Naive thymus-derived CD4-positive, alpha-beta T cell (primary cell): ENCODE results near the gene FHIT. TPM values are rescaled to one million over a fixed set of nuclear protein-coding genes. Genes with fewer than 3 reads are reported as not detected.

Experiments used
- ATAC-seq: fragments of 150-1000 bp; cut with Tn5 transposase; 2 replicates; pipeline ENCODE4 v1.10.0; 2021; ENCODE audit warnings: mild to moderate bottlenecking, moderate library complexity
- CTCF ChIA-PET: fragments of 350-600 bp; sonication (Branson Sonifier 250); formaldehyde crosslinking; loops from one replicate; lab custom pipeline; 2021; ENCODE audit warnings: antibody characterized with exemption; lab: Charles Lee
- POLR2A ChIA-PET: fragments of 350-600 bp; sonication (Branson Sonifier 250); formaldehyde crosslinking; loops from one replicate; lab custom pipeline; 2021; ENCODE audit warnings: antibody characterized with exemption, inconsistent platforms; lab: Charles Lee
- DNase-seq, 9 donors: peaks; one replicate each; pipeline versions ENCODE4 v3.0.0 to v3.0.0-alpha.2; 2020 to 2022; ENCODE audit warnings: mixed read lengths in 1 of 9
- H3K27ac ChIP-seq: one replicate; pipeline ENCODE4 v1.7.0; 2013; ENCODE audit warnings: mild to moderate bottlenecking, low read depth, low read length, moderate library complexity
- H3K27me3 ChIP-seq, 2 donors: one replicate each; pipeline ENCODE4 v1.7.0; 2013; ENCODE audit warnings: low read length in 2 of 2, mild to moderate bottlenecking in 2 of 2, moderate library complexity in 2 of 2; ENCODE audit not compliant: control insufficient read depth in 2 of 2, insufficient read depth in 2 of 2
- H3K36me3 ChIP-seq, 3 experiments: 1 replicate in 2 of 3; 2 replicates in 1 of 3; pipeline ENCODE4 v1.7.0; 2013; ENCODE audit warnings: low read length in 3 of 3, mild to moderate bottlenecking in 3 of 3, moderate library complexity in 1 of 3; ENCODE audit not compliant: insufficient read depth in 3 of 3, control insufficient read depth in 2 of 3
- H3K4me1 ChIP-seq, 2 donors: one replicate each; pipeline ENCODE4 v1.7.0; 2013; ENCODE audit warnings: low read length in 2 of 2, mild to moderate bottlenecking in 2 of 2, moderate library complexity in 1 of 2; ENCODE audit not compliant: control insufficient read depth in 2 of 2, insufficient read depth in 2 of 2
- H3K4me3 ChIP-seq: 2 replicates; pipeline ENCODE4 v1.7.0; 2013; ENCODE audit warnings: mild to moderate bottlenecking, low read length
- H3K9me3 ChIP-seq, 3 experiments: 1 replicate in 2 of 3; 2 replicates in 1 of 3; pipeline ENCODE4 v1.7.0; 2013; ENCODE audit warnings: low read length in 3 of 3; ENCODE audit not compliant: control insufficient read depth in 2 of 3
- H3K27ac Mint-ChIP-seq, 9 donors: one replicate each; pipeline ENCODE4 v1.8.0; 2020 to 2022; ENCODE audit warnings: mixed read lengths in 9 of 9, mild to moderate bottlenecking in 8 of 9, moderate library complexity in 5 of 9, inconsistent platforms in 2 of 9
- H3K27me3 Mint-ChIP-seq, 5 donors: one replicate each; pipeline ENCODE4 v1.8.0; 2021 to 2022; ENCODE audit warnings: mixed read lengths in 5 of 5, mild to moderate bottlenecking in 1 of 5
- H3K36me3 Mint-ChIP-seq, 5 donors: one replicate each; pipeline ENCODE4 v1.8.0; 2020 to 2022; ENCODE audit warnings: mixed read lengths in 5 of 5, mild to moderate bottlenecking in 3 of 5, inconsistent platforms in 1 of 5
- H3K4me1 Mint-ChIP-seq, 7 donors: one replicate each; pipeline ENCODE4 v1.8.0; 2020 to 2022; ENCODE audit warnings: mixed read lengths in 7 of 7, mild to moderate bottlenecking in 3 of 7, inconsistent platforms in 1 of 7
- H3K4me3 Mint-ChIP-seq, 10 donors: one replicate each; pipeline ENCODE4 v1.8.0; 2020 to 2022; ENCODE audit warnings: mild to moderate bottlenecking in 10 of 10, mixed read lengths in 10 of 10, moderate library complexity in 6 of 10, inconsistent platforms in 2 of 10
- H3K9me3 Mint-ChIP-seq, 11 donors: one replicate each; pipeline ENCODE4 v1.8.0; 2020 to 2022; ENCODE audit warnings: mixed read lengths in 11 of 11, mild to moderate bottlenecking in 4 of 11, inconsistent platforms in 1 of 11, moderate library complexity in 1 of 11
- intact Hi-C, 2 donors: fragments of 100-400 bp; cut with micrococcal nuclease; formaldehyde crosslinking; loops; one replicate each; pipeline ENCODE4 v1.15.1; 2023
- polyA plus RNA-seq, 2 donors: library from polyadenylated mRNA; unstranded; fragments of 300-500 nt; fragmentation: Illumina TruSeq; gene quantifications; one replicate each; pipeline ENCODE4 v1.2.3, GENCODE V29; 2021
- total RNA-seq, 6 experiments: library from RNA in 5 of 6; stranded (reverse) in 5 of 6; gene quantifications; 1 replicate in 5 of 6; 2 replicates in 1 of 6; pipeline ENCODE4 v1.2.3 and lab custom pipeline; 2021 to 2026

FHIT gene
- total and polyA plus RNA-seq, 7 experiments from 2014 or later: 51.2 to 230 (median 152) TPM

DNA sequence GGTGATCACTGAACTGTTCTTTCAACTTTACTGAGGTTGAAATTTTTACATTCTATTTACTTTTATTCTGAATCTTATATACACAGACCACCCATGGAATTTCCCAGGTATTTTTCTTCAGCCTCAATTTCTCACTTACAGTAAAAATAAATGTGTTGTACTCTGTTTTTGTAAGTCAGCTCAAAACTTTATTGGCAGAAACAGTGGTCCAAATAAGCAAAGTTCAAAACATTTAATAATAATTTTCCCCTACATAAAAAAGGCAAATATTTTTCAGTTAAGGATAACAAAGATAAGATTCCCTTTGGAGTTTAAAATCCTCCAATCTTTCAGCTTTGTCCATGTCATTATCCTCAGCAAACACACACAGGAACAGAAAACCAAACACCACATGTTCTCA is 738.0 kb downstream of the FHIT start:
- no peak overlapping the region for H3K4me3 ChIP-seq
- Mint-ChIP-seq H3K4me3 (no peak overlapping the region), H3K9me3 (peaks cover 0 to 2% (median 0%) of the 10 kb centered on the region in 11 donors), H3K27ac (no peak overlapping the region), H3K27me3 (no peaks in the 10 kb centered on the region), H3K4me1 (peaks cover 0 to 22% (median 8%) of the 10 kb centered on the region in 7 donors), H3K36me3 (no peaks in the 10 kb centered on the region)
- no peaks in the 10 kb centered on the region for H3K27me3 ChIP-seq
- H3K4me1 ChIP-seq: no peaks in the 10 kb centered on the region
- no peaks in the 10 kb centered on the region for H3K9me3 ChIP-seq
- no peaks in the 10 kb centered on the region for H3K36me3 ChIP-seq
- CTCF ChIA-PET: no interaction called here
- intact Hi-C loops: no loop called here
- DNase-seq (no peak), ATAC-seq (no peak)
- no peak overlapping the region for H3K27ac ChIP-seq
- POLR2A ChIA-PET: interaction anchor here (0.6 kb wide), 2 partner anchors 171 to 630 kb away, joined by 3 to 4 read pairs; no protein-coding TSS in a partner anchor

DNA sequence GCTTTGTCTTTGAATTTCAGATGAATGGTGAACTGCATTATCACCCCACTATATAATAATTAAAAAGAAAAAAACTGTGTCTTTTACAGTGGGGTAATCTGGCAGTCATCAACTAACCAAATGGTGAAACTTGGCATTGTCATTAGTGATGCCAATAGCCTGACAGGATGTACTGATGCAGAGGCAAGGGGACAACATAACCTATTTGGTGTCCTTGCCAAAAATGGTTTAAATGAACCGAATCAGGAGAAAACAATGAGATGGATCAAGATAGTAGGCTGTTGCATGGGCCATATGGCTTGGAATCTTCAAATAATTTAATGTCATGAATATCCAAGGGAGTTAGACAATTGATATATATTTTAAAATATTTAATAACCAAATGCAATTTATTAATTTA is 738.7 kb downstream of the FHIT start:
- no peak overlapping the region for H3K4me3 Mint-ChIP-seq
- intact Hi-C loops: no loop called here

DNA sequence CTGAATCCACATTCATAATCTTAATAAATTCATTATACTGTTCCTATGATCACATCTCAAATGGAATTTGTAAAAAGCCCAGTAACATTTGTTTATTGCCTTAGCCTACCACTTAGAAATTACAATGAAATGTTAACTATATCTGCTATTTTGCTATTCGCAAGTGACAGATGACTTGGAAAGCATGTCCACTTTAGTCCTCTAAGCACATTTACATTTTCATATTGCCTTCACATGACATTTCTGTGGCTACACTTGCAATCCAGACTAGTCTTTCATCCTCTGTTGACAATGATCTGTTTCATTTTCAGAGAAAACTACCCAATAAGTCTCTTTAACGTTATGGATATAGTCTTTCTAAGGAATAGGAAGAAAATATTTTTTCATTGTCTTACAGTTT is 741.8 kb downstream of the FHIT start:
- H3K27me3 ChIP-seq: no peaks in the 10 kb centered on the region
- Mint-ChIP-seq H3K4me1 (peaks cover 0 to 2% (median 0%) of the 10 kb centered on the region in 7 donors), H3K36me3 (peaks cover 0 to 13% (median 3%) of the 10 kb centered on the region in 5 donors), H3K27ac (no peak overlapping the region), H3K9me3 (peaks cover 0 to 9% (median 3%) of the 10 kb centered on the region in 11 donors), H3K27me3 (no peaks in the 10 kb centered on the region), H3K4me3 (no peak overlapping the region)
- no peak overlapping the region for H3K27ac ChIP-seq
- ATAC-seq (no peak), DNase-seq (no peak)
- no peaks in the 10 kb centered on the region for H3K36me3 ChIP-seq
- CTCF ChIA-PET: no interaction called here
- POLR2A ChIA-PET: no interaction called here
- H3K9me3 ChIP-seq: no peaks in the 10 kb centered on the region
- no peak overlapping the region for H3K4me3 ChIP-seq
- H3K4me1 ChIP-seq: no peaks in the 10 kb centered on the region
- intact Hi-C loops: no loop called here

More for the DNA sequence above, 738.7 kb downstream of the FHIT start:
- H3K27ac ChIP-seq: no peak overlapping the region
- H3K9me3 ChIP-seq: no peaks in the 10 kb centered on the region
- no peaks in the 10 kb centered on the region for H3K4me1 ChIP-seq
- POLR2A ChIA-PET: no interaction called here
- no peak overlapping the region for H3K27ac Mint-ChIP-seq
- H3K4me3 ChIP-seq: no peak overlapping the region
- peaks cover 0 to 6% (median 0%) of the 10 kb centered on the region in 5 donors for H3K36me3 Mint-ChIP-seq
- H3K27me3 ChIP-seq: no peaks in the 10 kb centered on the region
- DNase-seq: no peak
- peaks cover 0 to 6% (median 2%) of the 10 kb centered on the region in 11 donors for H3K9me3 Mint-ChIP-seq
- H3K4me1 Mint-ChIP-seq: peaks cover 0 to 22% (median 8%) of the 10 kb centered on the region in 7 donors
- ATAC-seq: no peak
- CTCF ChIA-PET: no interaction called here
- no peaks in the 10 kb centered on the region for H3K27me3 Mint-ChIP-seq
- no peaks in the 10 kb centered on the region for H3K36me3 ChIP-seq

DNA sequence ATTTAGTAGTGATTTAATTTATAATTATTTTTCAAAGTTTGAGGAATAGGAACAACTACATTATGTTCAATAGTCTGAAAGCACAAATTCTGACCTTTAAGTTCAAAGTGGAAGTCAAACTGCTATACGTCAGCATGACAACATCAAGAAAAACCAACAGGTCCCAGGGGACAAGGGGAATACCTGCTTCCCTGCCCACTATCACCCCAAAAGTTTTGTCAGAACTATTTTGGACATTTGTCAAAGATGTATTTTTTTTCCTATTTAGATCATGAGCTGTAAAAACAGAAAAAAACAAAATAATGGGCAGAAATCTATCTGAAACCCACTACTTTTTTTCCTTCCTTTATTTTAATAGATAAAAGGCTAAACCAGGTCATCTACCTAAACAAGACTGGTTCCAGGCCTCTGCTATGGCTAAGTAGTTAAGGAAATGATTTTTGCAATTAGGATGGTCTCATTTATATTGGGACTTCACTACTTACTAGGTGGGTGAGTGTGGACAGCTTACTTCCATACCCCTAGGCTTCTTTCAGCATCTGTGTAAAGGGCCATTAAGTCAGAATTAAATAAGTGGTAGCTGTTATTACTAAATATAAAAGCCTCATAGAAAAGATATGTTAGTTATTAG is 746.3 kb downstream of the FHIT start:
- H3K4me1 ChIP-seq: no peaks in the 10 kb centered on the region
- no peak overlapping the region for H3K4me3 ChIP-seq
- no peaks in the 10 kb centered on the region for H3K36me3 ChIP-seq
- H3K27me3 Mint-ChIP-seq: no peaks in the 10 kb centered on the region
- peaks cover 0 to 13% (median 3%) of the 10 kb centered on the region in 5 donors for H3K36me3 Mint-ChIP-seq
- no peak overlapping the region for H3K4me3 Mint-ChIP-seq
- no peaks in the 10 kb centered on the region for H3K4me1 Mint-ChIP-seq
- no peak for DNase-seq
- H3K27ac Mint-ChIP-seq: no peak overlapping the region
- CTCF ChIA-PET: no interaction called here
- ATAC-seq: no peak
- no peaks in the 10 kb centered on the region for H3K27me3 ChIP-seq
- intact Hi-C loops: no loop called here
- POLR2A ChIA-PET: no interaction called here
- H3K27ac ChIP-seq: no peak overlapping the region
- H3K9me3 Mint-ChIP-seq: peaks cover 0 to 14% (median 3%) of the 10 kb centered on the region in 11 donors
- no peaks in the 10 kb centered on the region for H3K9me3 ChIP-seq

DNA sequence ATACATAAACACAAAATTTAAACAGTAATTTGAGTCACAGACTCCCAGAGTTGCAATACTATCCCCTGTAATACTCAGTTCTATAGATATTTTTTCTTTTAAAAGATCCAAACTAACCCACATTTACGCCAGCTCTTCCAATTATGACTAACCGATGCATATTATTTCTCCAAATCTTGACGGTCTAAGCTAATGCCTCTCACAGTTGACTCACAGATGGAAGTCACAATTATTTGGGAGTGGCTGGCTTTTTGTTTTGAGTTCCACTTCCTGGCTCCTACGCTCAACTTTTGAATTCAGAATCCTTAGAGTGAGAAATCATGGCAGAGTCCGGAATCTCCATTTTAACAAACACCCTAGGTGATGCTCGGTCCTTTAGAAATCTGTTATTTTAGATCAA is 749.9 kb downstream of the FHIT start:
- no peaks in the 10 kb centered on the region for H3K4me1 ChIP-seq

DNA sequence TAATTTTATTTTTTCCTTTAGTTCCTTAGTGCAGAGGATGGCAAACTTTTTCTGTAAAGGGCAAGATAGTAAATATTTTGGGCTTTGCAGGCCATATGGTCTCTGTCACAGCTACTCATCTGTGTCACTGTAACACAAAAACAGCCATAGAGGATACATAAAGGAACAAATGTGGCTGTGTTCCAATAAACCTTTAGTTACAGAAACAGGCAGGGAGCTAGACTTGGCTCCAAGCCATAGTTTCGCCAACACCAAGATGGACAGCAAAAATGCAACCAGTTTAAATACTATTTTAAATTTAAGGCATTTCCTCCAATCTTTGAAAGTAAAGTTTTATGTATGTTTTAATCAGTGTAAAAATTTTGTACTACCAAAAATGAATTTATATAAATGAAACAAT is 753.4 kb downstream of the FHIT start:
- Mint-ChIP-seq H3K9me3 (peaks cover 0 to 11% (median 2%) of the 10 kb centered on the region in 11 donors), H3K27me3 (no peaks in the 10 kb centered on the region), H3K4me1 (peaks cover 0 to 4% (median 0%) of the 10 kb centered on the region in 7 donors), H3K36me3 (peaks cover 0 to 7% (median 0%) of the 10 kb centered on the region in 5 donors), H3K27ac (no peak overlapping the region), H3K4me3 (no peak overlapping the region)
- no peak for ATAC-seq
- ChIA-PET POLR2A (interaction anchor here (1.6 kb wide), 1 partner anchor 10 kb away, joined by 4 read pairs; no protein-coding TSS in a partner anchor), CTCF (no interaction called here)
- H3K27me3 ChIP-seq: no peaks in the 10 kb centered on the region
- intact Hi-C loops: no loop called here
- no peaks in the 10 kb centered on the region for H3K9me3 ChIP-seq
- no peak overlapping the region for H3K4me3 ChIP-seq
- H3K36me3 ChIP-seq: no peaks in the 10 kb centered on the region
- no peak overlapping the region for H3K27ac ChIP-seq
- H3K4me1 ChIP-seq: no peaks in the 10 kb centered on the region
- no peak for DNase-seq

More for the DNA sequence above, 749.9 kb downstream of the FHIT start:
- no peaks in the 10 kb centered on the region for H3K4me1 Mint-ChIP-seq
- no peak overlapping the region for H3K4me3 ChIP-seq
- H3K36me3 Mint-ChIP-seq: no peaks in the 10 kb centered on the region
- H3K36me3 ChIP-seq: no peaks in the 10 kb centered on the region
- H3K4me3 Mint-ChIP-seq: no peak overlapping the region
- H3K27ac Mint-ChIP-seq: no peak overlapping the region
- ATAC-seq (no peak), DNase-seq (no peak)
- intact Hi-C loops: no loop called here
- CTCF ChIA-PET: no interaction called here
- POLR2A ChIA-PET: no interaction called here
- peaks cover 0 to 4% (median 0%) of the 10 kb centered on the region in 11 donors for H3K9me3 Mint-ChIP-seq
- H3K27ac ChIP-seq: no peak overlapping the region
- no peaks in the 10 kb centered on the region for H3K27me3 ChIP-seq
- H3K9me3 ChIP-seq: no peaks in the 10 kb centered on the region
- H3K27me3 Mint-ChIP-seq: no peaks in the 10 kb centered on the region

DNA sequence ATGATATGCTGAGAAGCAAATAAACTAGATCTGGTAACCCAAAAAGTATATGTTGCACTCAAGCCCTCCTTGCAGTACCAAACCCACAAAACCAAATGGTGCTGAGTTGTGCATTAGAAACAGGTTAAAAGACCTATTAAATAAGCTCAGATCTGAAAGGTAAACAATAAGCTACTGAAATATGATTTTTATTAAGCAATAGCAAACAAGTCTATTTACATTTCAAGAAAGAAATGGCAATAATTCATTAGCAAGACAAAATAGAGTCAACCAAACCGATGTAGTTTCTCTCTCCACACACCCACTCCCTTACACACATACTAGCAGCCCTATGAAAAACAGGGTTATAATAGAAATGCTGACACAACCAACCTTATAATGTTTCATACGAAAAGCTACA is 760.3 kb downstream of the FHIT start:
- ATAC-seq: no peak

More for the DNA sequence above, 760.3 kb downstream of the FHIT start:
- intact Hi-C loops: no loop called here
- no peak for DNase-seq
- peaks cover 0 to 7% (median 0%) of the 10 kb centered on the region in 5 donors for H3K36me3 Mint-ChIP-seq
- Histone ChIP-seq H3K4me1 (no peaks in the 10 kb centered on the region), H3K4me3 (no peak overlapping the region), H3K9me3 (no peaks in the 10 kb centered on the region), H3K27ac (no peak overlapping the region), H3K36me3 (no peaks in the 10 kb centered on the region), H3K27me3 (no peaks in the 10 kb centered on the region)
- H3K9me3 Mint-ChIP-seq: peaks cover 0 to 7% (median 0%) of the 10 kb centered on the region in 11 donors
- peaks cover 0 to 4% (median 0%) of the 10 kb centered on the region in 7 donors for H3K4me1 Mint-ChIP-seq
- peak overlapping the region in 1 of 9 donors; percentile 63 for H3K27ac Mint-ChIP-seq
- CTCF ChIA-PET: no interaction called here
- no peak overlapping the region for H3K4me3 Mint-ChIP-seq
- H3K27me3 Mint-ChIP-seq: no peaks in the 10 kb centered on the region
- POLR2A ChIA-PET: no interaction called here
